ENCODE data around the gene SLC2A6.

DNA sequence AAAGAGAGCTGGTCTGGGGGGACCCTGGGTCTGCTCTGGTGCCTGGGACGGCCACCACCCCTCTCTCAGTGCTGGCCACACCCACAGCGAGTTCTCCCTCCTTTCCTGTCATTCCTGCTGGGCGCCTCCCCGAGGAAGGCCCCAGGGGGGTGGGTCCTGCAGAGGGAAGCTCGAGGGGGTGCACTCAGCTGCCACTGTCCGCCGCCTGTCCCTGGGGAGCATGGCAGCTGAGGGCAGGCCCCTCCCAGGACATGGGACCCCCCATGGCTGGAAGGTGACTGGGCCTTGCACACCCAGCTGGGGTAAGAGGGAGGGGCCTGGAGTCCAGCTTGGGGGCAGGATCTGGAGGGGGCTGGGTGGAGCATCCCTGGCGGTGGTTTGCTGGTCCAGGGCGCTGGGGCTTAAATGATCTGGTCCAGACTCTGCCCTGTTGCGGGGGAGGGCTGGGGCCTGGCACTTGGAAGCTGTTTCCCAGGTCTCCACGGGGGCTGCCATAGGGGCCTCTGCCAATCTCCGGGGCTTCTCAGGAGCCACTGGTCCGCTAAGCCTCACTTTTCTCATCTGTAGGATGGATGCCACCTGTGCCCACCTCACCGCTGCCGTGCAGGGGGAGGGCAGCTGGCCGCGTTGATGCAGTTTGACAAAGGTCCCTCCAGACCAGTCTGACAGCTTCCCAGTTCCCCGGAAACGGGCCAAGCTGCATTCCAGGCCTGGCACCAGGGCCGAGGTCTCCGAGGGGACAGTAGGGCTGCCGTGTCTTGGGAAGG is 6.0 kb upstream of the SLC2A6 start:
- TF ChIP-seq, protein P1, sequence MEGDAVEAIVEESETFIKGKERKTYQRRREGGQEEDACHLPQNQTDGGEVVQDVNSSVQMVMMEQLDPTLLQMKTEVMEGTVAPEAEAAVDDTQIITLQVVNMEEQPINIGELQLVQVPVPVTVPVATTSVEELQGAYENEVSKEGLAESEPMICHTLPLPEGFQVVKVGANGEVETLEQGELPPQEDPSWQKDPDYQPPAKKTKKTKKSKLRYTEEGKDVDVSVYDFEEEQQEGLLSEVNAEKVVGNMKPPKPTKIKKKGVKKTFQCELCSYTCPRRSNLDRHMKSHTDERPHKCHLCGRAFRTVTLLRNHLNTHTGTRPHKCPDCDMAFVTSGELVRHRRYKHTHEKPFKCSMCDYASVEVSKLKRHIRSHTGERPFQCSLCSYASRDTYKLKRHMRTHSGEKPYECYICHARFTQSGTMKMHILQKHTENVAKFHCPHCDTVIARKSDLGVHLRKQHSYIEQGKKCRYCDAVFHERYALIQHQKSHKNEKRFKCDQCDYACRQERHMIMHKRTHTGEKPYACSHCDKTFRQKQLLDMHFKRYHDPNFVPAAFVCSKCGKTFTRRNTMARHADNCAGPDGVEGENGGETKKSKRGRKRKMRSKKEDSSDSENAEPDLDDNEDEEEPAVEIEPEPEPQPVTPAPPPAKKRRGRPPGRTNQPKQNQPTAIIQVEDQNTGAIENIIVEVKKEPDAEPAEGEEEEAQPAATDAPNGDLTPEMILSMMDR (IDR thresholded peaks at IDR 0.05; ENCODE audit: insufficient read depth, low read depth, low read length) = no peak
- TF ChIP-seq EZH2 (IDR thresholded peaks at IDR 0.05; ENCODE audit: insufficient read depth, low read length) = no peak

All from astrocyte (in vitro differentiated cells and primary cell).